ENCODE results near the gene SMG5.

Gene SMG5

GRCh38 chr1:156308078-156308477, 25.5 kb upstream of the SMG5 start:
- no peak for TF ChIP-seq CTCF (IDR thresholded peaks at IDR 0.05; ENCODE audit: low read depth, low read length)
- no peak overlapping the region for H3K4me3 ChIP-seq (ENCODE audit: low read depth, low read length)
- in situ Hi-C loops (cut with HindIII; ENCODE audit: low sequenced_read_pairs), result no loop called here
- peak; percentile 41 for DNase-seq (ENCODE audit: low read depth, low spot score)

DNA sequence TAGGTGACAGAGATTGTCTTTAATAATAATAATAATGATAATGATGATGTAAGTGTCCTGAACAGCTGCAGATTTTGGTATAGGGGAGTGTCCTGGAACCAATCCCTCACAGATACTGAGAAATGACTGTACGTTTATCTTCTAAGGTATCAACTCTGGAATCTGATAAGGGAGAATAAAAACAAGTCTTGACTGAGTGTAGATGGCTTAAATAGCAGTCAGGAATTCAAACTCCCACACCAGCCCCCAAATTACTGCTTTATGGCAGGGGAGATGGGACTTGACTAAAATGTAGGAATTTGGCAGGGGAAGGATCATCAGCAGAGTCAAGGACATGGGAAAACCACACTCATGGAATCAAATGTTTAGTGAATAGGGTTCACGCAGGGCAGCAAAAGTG, 22.6 kb upstream of the SMG5 start:
- no peak for TF ChIP-seq CTCF (IDR thresholded peaks at IDR 0.05; ENCODE audit: low read depth, low read length)
- no peak overlapping the region for H3K4me3 ChIP-seq (ENCODE audit: low read depth, low read length)
- in situ Hi-C loops (cut with HindIII; ENCODE audit: low sequenced_read_pairs), result no loop called here
- no peak for DNase-seq (ENCODE audit: low read depth, low spot score)

DNA sequence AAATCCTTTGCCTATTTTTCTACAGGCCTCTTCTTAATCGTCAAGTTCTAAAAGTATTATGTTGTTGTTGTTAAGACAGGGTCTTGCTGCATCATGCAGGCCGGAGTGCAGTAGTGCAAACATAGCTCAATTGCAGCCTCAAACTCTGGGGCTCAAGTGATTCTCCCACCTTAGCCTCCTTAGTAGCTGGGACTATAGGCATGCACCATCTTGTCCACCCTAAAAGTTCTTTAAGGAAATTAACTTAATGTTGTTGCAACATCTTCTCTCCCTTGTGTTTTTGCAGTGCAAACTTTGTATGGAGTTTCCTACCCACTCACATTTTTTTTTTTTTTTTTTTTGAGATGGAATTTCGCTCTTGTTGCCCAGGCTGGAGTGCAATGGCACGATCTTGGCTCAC, 20.6 kb upstream of the SMG5 start:
- no peak for TF ChIP-seq CTCF (IDR thresholded peaks at IDR 0.05; ENCODE audit: low read depth, low read length)
- no peak overlapping the region for H3K4me3 ChIP-seq (ENCODE audit: low read depth, low read length)
- DNase-seq (ENCODE audit: low read depth, low spot score), result no peak
- in situ Hi-C loops (cut with HindIII; ENCODE audit: low sequenced_read_pairs), result no loop called here

DNA sequence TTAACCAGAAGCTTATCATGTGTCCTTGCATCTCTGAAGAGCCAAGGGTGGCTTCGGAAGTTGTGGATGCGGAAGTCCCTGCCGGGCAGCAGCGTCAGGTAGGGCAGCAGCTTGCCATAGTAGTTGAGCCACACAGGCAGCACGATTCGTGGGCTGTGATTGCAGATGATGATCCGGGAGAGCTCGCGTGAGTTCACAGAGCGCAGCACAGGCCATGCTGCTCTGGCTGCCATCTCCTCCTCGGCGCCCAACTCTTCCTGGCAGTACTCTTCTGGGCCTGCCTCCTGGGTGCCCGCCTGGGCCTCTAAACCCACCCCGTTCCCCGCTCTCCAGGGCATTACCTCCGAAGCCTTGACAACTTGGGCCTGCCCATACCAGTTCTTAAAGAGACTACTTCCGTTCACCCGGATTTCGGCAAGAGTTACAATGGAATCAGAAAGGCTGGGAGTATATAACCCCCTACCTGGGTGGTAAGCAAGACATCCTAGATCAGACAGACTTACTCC, 16.3 kb upstream of the SMG5 start, which contains the start of gene VHLL:
TSS of gene VHLL (minus strand) at position 456 of the 506 bp plus-strand sequence. CDS start at position 338, 118 bp downstream.
- in situ Hi-C loops (cut with HindIII; ENCODE audit: low sequenced_read_pairs), result no loop called here

DNA sequence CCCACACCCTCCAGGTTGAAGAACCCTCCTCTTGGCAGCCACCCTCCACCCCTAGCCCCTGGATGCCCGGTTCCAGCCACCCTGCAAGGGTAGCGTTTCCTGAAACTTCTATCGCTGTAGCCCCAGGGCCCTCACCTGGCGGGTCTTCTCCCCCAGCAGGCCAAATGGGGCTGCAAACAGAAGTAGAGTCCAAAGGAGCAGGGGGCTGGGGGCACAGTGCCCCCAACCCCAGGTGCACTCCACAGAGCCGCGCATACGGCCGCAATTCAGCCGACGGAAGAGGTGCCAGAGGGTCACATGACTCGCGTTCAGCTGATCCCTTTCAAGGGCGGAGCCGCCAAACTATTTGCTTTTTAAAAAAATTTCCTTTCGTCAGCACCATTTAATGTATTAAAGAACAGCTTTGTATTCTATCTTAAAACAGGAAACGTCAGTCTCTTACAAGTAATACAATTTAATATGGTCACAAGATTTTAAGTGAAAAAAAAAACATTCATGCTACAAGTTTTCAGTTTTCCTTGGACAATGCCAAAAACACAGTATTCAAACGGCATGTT, 12.8 kb upstream of the SMG5 start, which contains the start of gene GLMP:
TSS of gene GLMP (minus strand) at position 289 of the 557 bp plus-strand sequence. CDS start at position 255, 34 bp downstream.
- in situ Hi-C loops (cut with HindIII; ENCODE audit: low sequenced_read_pairs), result no loop called here
- peak within 1 kb of the TSS; percentile 70 for H3K4me3 ChIP-seq (ENCODE audit: low read depth, low read length)
- no peak for TF ChIP-seq CTCF (IDR thresholded peaks at IDR 0.05; ENCODE audit: low read depth, low read length)
- peak; percentile 65 for DNase-seq (ENCODE audit: low read depth, low spot score)

More for the DNA sequence above, 16.3 kb upstream of the SMG5 start, which contains the start of gene VHLL:
- no peak for TF ChIP-seq CTCF (IDR thresholded peaks at IDR 0.05; ENCODE audit: low read depth, low read length)
- no peak within 1 kb of the TSS for H3K4me3 ChIP-seq (ENCODE audit: low read depth, low read length)
- no peak for DNase-seq (ENCODE audit: low read depth, low spot score)

DNA sequence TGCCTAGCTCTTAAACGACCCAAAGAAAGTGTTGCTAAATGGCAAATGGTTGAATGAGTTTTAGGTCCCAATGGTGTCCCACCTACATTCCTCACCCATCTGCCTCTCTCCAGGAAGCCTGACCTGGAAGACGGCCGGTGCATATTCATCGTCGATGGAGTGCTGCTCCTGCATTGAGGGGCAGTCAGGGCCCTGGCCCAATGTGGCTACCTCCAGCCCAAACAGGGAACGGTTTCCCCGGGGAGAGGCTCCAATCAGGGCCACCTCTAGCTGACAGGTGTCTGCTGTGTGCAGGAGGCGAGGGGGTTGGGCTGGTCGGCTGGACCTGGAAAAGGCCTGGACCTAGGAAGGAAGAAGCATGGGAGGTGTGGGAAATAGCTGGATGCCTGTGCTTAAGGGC, 11.3 kb upstream of the SMG5 start:
- TF ChIP-seq CTCF (IDR thresholded peaks at IDR 0.05; ENCODE audit: low read depth, low read length), result no peak
- H3K4me3 ChIP-seq (ENCODE audit: low read depth, low read length), result no peak overlapping the region
- in situ Hi-C loops (cut with HindIII; ENCODE audit: low sequenced_read_pairs), result no loop called here
- DNase-seq (ENCODE audit: low read depth, low spot score), result no peak
